Aorta (tissue), 5 donors: ENCODE results near the gene SLC9A9. TPM values are rescaled to one million over a fixed set of nuclear protein-coding genes. Genes with fewer than 3 reads are reported as not detected.

ENCODE experiments used
- ATAC-seq: fragments of 200-7000 bp; cut with Tn5 transposase; one replicate; pipeline ENCODE4 v1.9.1; 2022; ENCODE audit warnings: moderate library complexity; ENCODE audit not compliant: low FRiP score
- DNase-seq, 2 donors: peaks; one replicate each; pipeline ENCODE4 v3.0.0-alpha.2; 2020
- H3K27ac ChIP-seq, 2 donors: one replicate each; pipeline ENCODE4 v1.5.1; 2013; ENCODE audit warnings: low read length in 2 of 2, mild to moderate bottlenecking in 2 of 2, moderate library complexity in 2 of 2, control low read depth in 1 of 2, inconsistent platforms in 1 of 2, low read depth in 1 of 2
- H3K27me3 ChIP-seq, 2 donors: one replicate each; pipeline ENCODE4 v1.6.1; 2013; ENCODE audit warnings: control low read depth in 1 of 2, low read length in 1 of 2, mild to moderate bottlenecking in 1 of 2, moderate library complexity in 1 of 2; ENCODE audit not compliant: insufficient read depth in 2 of 2, control insufficient read depth in 1 of 2
- H3K36me3 ChIP-seq, 2 donors: one replicate each; pipeline ENCODE4 v1.6.1; 2013; ENCODE audit warnings: control low read depth in 1 of 2, low read length in 1 of 2, mild to moderate bottlenecking in 1 of 2; ENCODE audit not compliant: insufficient read depth in 2 of 2, control insufficient read depth in 1 of 2
- H3K4me1 ChIP-seq, 2 donors: one replicate each; pipeline ENCODE4 v1.6.1; 2013; ENCODE audit warnings: low read length in 2 of 2, control low read depth in 1 of 2, mild to moderate bottlenecking in 1 of 2, moderate library complexity in 1 of 2; ENCODE audit not compliant: insufficient read depth in 2 of 2, control insufficient read depth in 1 of 2
- H3K4me3 ChIP-seq, 2 donors: one replicate each; pipeline ENCODE4 v1.5.1; 2013; ENCODE audit warnings: low read length in 2 of 2, control low read depth in 1 of 2, mild to moderate bottlenecking in 1 of 2
- H3K9me3 ChIP-seq: one replicate; pipeline ENCODE4 v1.6.1; 2013; ENCODE audit warnings: mild to moderate bottlenecking, low read length; ENCODE audit not compliant: control insufficient read depth
- WGBS, 2 donors: extraction: QIAGEN DNeasy Blood & Tissue Kit; methylation state at CpG; one replicate each; pipeline ENCODE4 v1.1.7; 2013; 5-methylcytosine and 5-hydroxymethylcytosine counted together
- intact Hi-C, 2 donors: fragments of 100-400 bp; cut with DNase I; formaldehyde crosslinking; loops; one replicate each; pipeline versions ENCODE4 v1.14.2 to v1.15.0; 2022
- polyA plus RNA-seq, 2 donors: library from polyadenylated mRNA; stranded (reverse); fragments of 200-250 nt; gene quantifications; one replicate each; pipeline ENCODE4 v1.2.3, GENCODE V29; 2013
- total RNA-seq, 2 donors: library from RNA; stranded (reverse); fragmentation: NEBNext Ultra II Directional; extraction: Animal tissue kit (Norgen Biotek cat#: 25700); gene quantifications; one replicate each; pipeline ENCODE4 v1.2.1, GENCODE V29; 2021
- donor health status: healthy with polysubstance abuse.
- donor health status: Bipolar disorder and iron deficiency.
- donor health status: DM: no; HTN: no; CAD: no.
- donor health status: DM: no; HTN: no; CAD: no.
- donor health status: DM: yes; HTN: yes; CAD: no.

The SLC9A9 gene
- total and polyA plus RNA-seq, 4 donors = 7.3 to 45.8 (median 12.5) TPM

DNA sequence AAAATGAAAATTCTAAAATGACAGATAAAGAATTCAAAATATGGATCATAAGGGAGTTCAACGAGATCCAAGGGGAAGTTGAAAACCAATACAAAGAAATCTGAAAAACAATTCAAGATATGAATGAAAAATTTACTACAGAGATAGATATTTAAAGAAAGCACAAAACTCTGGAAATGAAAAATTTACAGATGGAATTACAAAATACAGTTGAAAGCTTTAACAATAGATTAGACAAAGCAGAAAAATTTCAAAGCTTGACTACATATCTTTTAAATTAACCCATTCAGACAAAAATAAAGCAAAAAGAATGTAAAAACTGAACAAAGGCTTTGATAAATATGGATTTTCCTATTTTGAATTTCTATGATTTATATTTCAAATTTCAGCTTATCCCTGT is 211.1 kb downstream of the SLC9A9 start:
- no peaks in the 10 kb centered on the region for H3K4me1 ChIP-seq
- WGBS, 2 donors = 95 to 98% methylated on average over 1 of the region's 1 CpG
- H3K9me3 ChIP-seq = peaks cover 4% of the 10 kb centered on the region
- ATAC-seq (no peak), DNase-seq (no peak)
- intact Hi-C loops = no loop called here
- no peaks in the 10 kb centered on the region for H3K36me3 ChIP-seq
- H3K27me3 ChIP-seq = no peaks in the 10 kb centered on the region
- no peak overlapping the region for H3K4me3 ChIP-seq
- H3K27ac ChIP-seq = no peak overlapping the region

- Histone ChIP-seq H3K27ac (no peak overlapping the region), H3K36me3 (no peaks in the 10 kb centered on the region), H3K9me3 (peaks cover 4% of the 10 kb centered on the region), H3K4me1 (no peaks in the 10 kb centered on the region), H3K4me3 (no peak overlapping the region), H3K27me3 (no peaks in the 10 kb centered on the region)
- no peak for ATAC-seq
- intact Hi-C loops = no loop called here
- WGBS, 2 donors = 81 to 84% methylated on average over 4 of the region's 4 CpGs
- DNase-seq = no peak
Observed at GRCh38 chr3:143634991-143635390, 213.3 kb downstream of the SLC9A9 start.

DNA sequence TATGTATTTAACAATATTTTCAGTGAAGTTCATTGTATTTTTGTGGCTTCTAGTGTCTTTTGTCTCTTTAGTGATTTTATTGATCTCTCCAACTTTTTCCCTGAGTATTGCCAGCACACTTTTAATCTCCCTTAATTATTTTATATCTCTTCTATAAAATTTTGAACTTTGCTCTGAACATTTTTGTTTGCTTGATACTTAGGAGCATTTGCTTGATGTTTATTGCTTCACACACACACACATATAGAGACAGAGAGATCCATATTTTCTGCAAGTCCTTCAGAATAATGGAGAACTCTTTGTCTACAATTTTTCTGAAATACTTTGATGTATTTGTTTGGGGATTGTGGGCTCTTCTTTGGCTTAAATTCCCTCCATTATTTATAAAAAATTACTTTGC is 213.8 kb downstream of the SLC9A9 start:
- H3K4me3 ChIP-seq = no peak overlapping the region
- H3K36me3 ChIP-seq = no peaks in the 10 kb centered on the region
- no peak for DNase-seq
- intact Hi-C loops = no loop called here
- H3K9me3 ChIP-seq = peaks cover 4% of the 10 kb centered on the region
- ATAC-seq = no peak
- H3K27me3 ChIP-seq = no peaks in the 10 kb centered on the region
- no peak overlapping the region for H3K27ac ChIP-seq
- no peaks in the 10 kb centered on the region for H3K4me1 ChIP-seq

GRCh38 chr3:143633816-143634215 is 214.5 kb downstream of the SLC9A9 start:
- intact Hi-C loops = no loop called here
- 71 to 76% methylated on average over 3 of the region's 3 CpGs for WGBS, 2 donors
- H3K27ac ChIP-seq = no peak overlapping the region
- no peaks in the 10 kb centered on the region for H3K27me3 ChIP-seq
- DNase-seq (no peak), ATAC-seq (no peak)
- H3K4me1 ChIP-seq = no peaks in the 10 kb centered on the region
- H3K4me3 ChIP-seq = no peak overlapping the region
- H3K9me3 ChIP-seq = peaks cover 4% of the 10 kb centered on the region
- H3K36me3 ChIP-seq = no peaks in the 10 kb centered on the region

GRCh38 chr3:143629726-143630125 is 218.5 kb downstream of the SLC9A9 start:
- ATAC-seq (no peak), DNase-seq (no peak)
- Histone ChIP-seq H3K4me3 (no peak overlapping the region), H3K27me3 (no peaks in the 10 kb centered on the region), H3K27ac (no peak overlapping the region), H3K9me3 (no peaks in the 10 kb centered on the region), H3K36me3 (no peaks in the 10 kb centered on the region), H3K4me1 (no peaks in the 10 kb centered on the region)
- intact Hi-C loops = no loop called here

DNA sequence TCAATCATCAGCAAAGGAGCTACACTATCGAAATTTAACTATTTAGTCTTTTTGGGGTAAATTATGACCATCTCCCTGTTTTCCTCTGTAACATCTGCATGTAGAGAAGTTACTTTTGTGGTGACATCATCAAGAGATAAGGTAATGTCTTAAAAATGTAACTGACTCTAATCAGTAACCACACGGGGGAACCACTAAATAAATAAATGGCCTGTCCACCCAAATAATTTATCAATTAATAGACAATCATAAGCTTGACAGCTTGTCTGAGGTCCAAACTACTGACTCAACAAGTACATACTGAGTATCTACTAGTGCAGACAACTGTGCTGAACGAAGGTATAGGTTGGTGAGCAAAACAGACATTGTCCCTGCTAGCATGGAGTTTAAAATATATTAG is 219.3 kb downstream of the SLC9A9 start:
- no peaks in the 10 kb centered on the region for H3K36me3 ChIP-seq
- H3K4me1 ChIP-seq = no peaks in the 10 kb centered on the region
- 65 to 66% methylated on average over 3 of the region's 3 CpGs for WGBS, 2 donors
- H3K9me3 ChIP-seq = no peaks in the 10 kb centered on the region
- no peak for ATAC-seq
- H3K4me3 ChIP-seq = no peak overlapping the region
- H3K27me3 ChIP-seq = no peaks in the 10 kb centered on the region
- H3K27ac ChIP-seq = no peak overlapping the region
- DNase-seq = no peak
- intact Hi-C loops = no loop called here

GRCh38 chr3:143627336-143627735 is 220.9 kb downstream of the SLC9A9 start:
- H3K4me3 ChIP-seq = no peak overlapping the region
- H3K27ac ChIP-seq = no peak overlapping the region
- no peaks in the 10 kb centered on the region for H3K9me3 ChIP-seq
- H3K27me3 ChIP-seq = no peaks in the 10 kb centered on the region
- intact Hi-C loops = no loop called here
- H3K36me3 ChIP-seq = no peaks in the 10 kb centered on the region
- no peak for ATAC-seq
- WGBS, 2 donors = 87 to 89% methylated on average over 5 of the region's 5 CpGs
- DNase-seq = no peak
- H3K4me1 ChIP-seq = no peaks in the 10 kb centered on the region

- no peaks in the 10 kb centered on the region for H3K36me3 ChIP-seq
- ATAC-seq (no peak), DNase-seq (no peak)
- no peaks in the 10 kb centered on the region for H3K27me3 ChIP-seq
- H3K9me3 ChIP-seq = no peaks in the 10 kb centered on the region
- 77 to 92% methylated on average over 4 of the region's 4 CpGs for WGBS, 2 donors
- H3K27ac ChIP-seq = no peak overlapping the region
- no peak overlapping the region for H3K4me3 ChIP-seq
- no peaks in the 10 kb centered on the region for H3K4me1 ChIP-seq
- intact Hi-C loops = loop anchor here in 1 of 2 donors (10.0 kb wide), 1 partner anchor 204 kb away; no protein-coding TSS in a partner anchor
Observed at GRCh38 chr3:143619231-143619630, 229.0 kb downstream of the SLC9A9 start.

- Histone ChIP-seq H3K27ac (no peak overlapping the region), H3K4me1 (no peaks in the 10 kb centered on the region), H3K4me3 (no peak overlapping the region), H3K27me3 (no peaks in the 10 kb centered on the region), H3K36me3 (no peaks in the 10 kb centered on the region), H3K9me3 (no peaks in the 10 kb centered on the region)
- 95 to 98% methylated on average over 2 of the region's 2 CpGs for WGBS, 2 donors
- ATAC-seq (no peak), DNase-seq (no peak)
- intact Hi-C loops = loop anchor here in 1 of 2 donors (10.0 kb wide), 1 partner anchor 202 kb away; no protein-coding TSS in a partner anchor
Observed at GRCh38 chr3:143617050-143617449, 231.2 kb downstream of the SLC9A9 start.
